Mucosa of descending colon (tissue), 3 donors: ENCODE data around the gene LRIF1. TPM values are rescaled to one million over a fixed set of nuclear protein-coding genes. Genes with fewer than 3 reads are reported as not detected.

Experiments used
- ATAC-seq: fragments of 200-7000 bp; cut with Tn5 transposase; one replicate; pipeline ENCODE4 v1.9.1; 2020; ENCODE audit warnings: mild to moderate bottlenecking, moderate library complexity
- DNase-seq, 3 donors: peaks; one replicate each; pipeline ENCODE4 v3.0.0-alpha.2; 2020
- H3K36me3 ChIP-seq: fragments of 200-600 bp; one replicate; pipeline ENCODE4 v1.8.0; 2021; ENCODE audit warnings: low read depth, mild to moderate bottlenecking
- H3K4me1 ChIP-seq: fragments of 200-600 bp; one replicate; pipeline ENCODE4 v1.8.0; 2021; ENCODE audit warnings: low read depth, mild to moderate bottlenecking
- H3K4me3 ChIP-seq: fragments of 200-600 bp; one replicate; pipeline ENCODE4 v1.8.0; 2021; ENCODE audit warnings: mild to moderate bottlenecking
- H3K9me3 ChIP-seq: fragments of 200-600 bp; one replicate; pipeline ENCODE4 v1.8.0; 2021; ENCODE audit warnings: mild to moderate bottlenecking
- CTCF ChIP-seq: fragments of 200-600 bp; IDR thresholded peaks from one replicate; pipeline ENCODE4 v1.8.0; 2022; ENCODE audit warnings: antibody characterized with exemption, mild to moderate bottlenecking
- intact Hi-C, 2 donors: fragments of 100-400 bp; cut with DNase I in 1 of 2; cut with micrococcal nuclease in 1 of 2; formaldehyde crosslinking; loops; one replicate each; pipeline versions ENCODE4 v1.11.0 to v1.11.1; 2022; cut with DNase I, micrococcal nuclease
- total RNA-seq, 3 donors: library from RNA; stranded (reverse); fragmentation: NEBNext Ultra II Directional in 2 of 3; extraction: Animal tissue kit (Norgen Biotek cat#: 25700) in 2 of 3; gene quantifications; one replicate each; pipeline versions ENCODE4 v1.2.1 to v1.2.4, GENCODE V29; 2021 to 2023
- donor health status: DM: no; HTN: no; CAD: no; lungs with moderate emphysema.
- donor health status: DM: no; HTN: no; CAD: no.
- donor health status: DM: no; HTN: yes; CAD: no.

LRIF1 gene
- total RNA-seq, 3 donors from 2014 or later, result 8.2 to 8.7 (median 8.6) TPM

GRCh38 chr1:110957798-110958197 lies 5.9 kb downstream of the LRIF1 start:
- ATAC-seq, result no peak
- no peak for DNase-seq
- Histone ChIP-seq H3K36me3 (no peaks in the 10 kb centered on the region), H3K4me1 (no peaks in the 10 kb centered on the region), H3K4me3 (no peak overlapping the region), H3K9me3 (peaks cover 22% of the 10 kb centered on the region)
- TF ChIP-seq CTCF, result no peak
- intact Hi-C loops, result no loop called here

- DNase-seq, result no peak
- Histone ChIP-seq H3K36me3 (no peaks in the 10 kb centered on the region), H3K4me1 (no peaks in the 10 kb centered on the region), H3K9me3 (peaks cover 15% of the 10 kb centered on the region), H3K4me3 (no peak overlapping the region)
- intact Hi-C loops, result no loop called here
- TF ChIP-seq CTCF, result no peak
- no peak for ATAC-seq
Observed at GRCh38 chr1:110956586-110956985, 7.1 kb downstream of the LRIF1 start.

- Histone ChIP-seq H3K4me1 (no peaks in the 10 kb centered on the region), H3K9me3 (peaks cover 7% of the 10 kb centered on the region), H3K36me3 (no peaks in the 10 kb centered on the region), H3K4me3 (no peak overlapping the region)
- DNase-seq (no peak), ATAC-seq (no peak)
- intact Hi-C loops, result no loop called here
- no peak for TF ChIP-seq CTCF
Observed at GRCh38 chr1:110953031-110953430, 10.7 kb downstream of the LRIF1 start.

- DNase-seq (no peak), ATAC-seq (no peak)
- Histone ChIP-seq H3K4me3 (no peak overlapping the region), H3K36me3 (no peaks in the 10 kb centered on the region), H3K4me1 (no peaks in the 10 kb centered on the region), H3K9me3 (peaks cover 7% of the 10 kb centered on the region)
- intact Hi-C loops, result no loop called here
- no peak for TF ChIP-seq CTCF
Observed at GRCh38 chr1:110952031-110952430, 11.7 kb downstream of the LRIF1 start.

GRCh38 chr1:110951161-110951560 lies 12.6 kb downstream of the LRIF1 start:
- no peaks in the 10 kb centered on the region for H3K36me3 ChIP-seq
- no peak for ATAC-seq

More at GRCh38 chr1:110951161-110951560, 12.6 kb downstream of the LRIF1 start:
- no peaks in the 10 kb centered on the region for H3K4me1 ChIP-seq
- intact Hi-C loops, result no loop called here
- H3K9me3 ChIP-seq, result peaks cover 7% of the 10 kb centered on the region
- no peak overlapping the region for H3K4me3 ChIP-seq
- no peak for DNase-seq
- TF ChIP-seq CTCF, result no peak
